NCI-H446 treated with DMSO at 0.1 percent for 48 hours (cell line): ENCODE data around the gene PLEKHG4B.
"Not testable (repeated sequence)": the region's sequence is repeated elsewhere in the genome, so short reads cannot be mapped to it uniquely, and the experiment has no call there.

ENCODE experiments used
- DNase-seq: peaks from one replicate; lab custom pipeline; 2025; lab: John Stamatoyannopoulos, UW

Gene PLEKHG4B

DNA sequence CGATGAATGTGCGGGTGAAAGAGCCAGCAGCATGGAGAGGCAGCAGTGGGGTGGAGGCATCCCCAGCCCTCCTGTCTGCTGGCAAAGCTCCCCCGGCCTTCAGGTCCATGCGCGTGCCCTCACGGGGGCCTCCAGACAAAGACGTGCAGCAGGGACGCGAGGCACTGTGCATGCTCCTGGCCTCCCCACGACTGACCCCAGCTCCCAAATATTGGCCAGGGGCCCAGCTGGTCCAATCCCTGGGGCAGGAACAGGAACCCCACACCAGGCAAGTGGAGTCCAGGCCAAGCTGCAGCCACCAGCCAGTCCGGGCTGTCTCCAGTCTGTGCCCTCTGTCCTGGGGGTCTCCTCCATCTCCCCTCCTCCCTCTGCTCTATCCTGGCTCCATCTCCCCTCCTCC lies 65.8 kb downstream of the PLEKHG4B start:
- no peak for DNase-seq

DNA sequence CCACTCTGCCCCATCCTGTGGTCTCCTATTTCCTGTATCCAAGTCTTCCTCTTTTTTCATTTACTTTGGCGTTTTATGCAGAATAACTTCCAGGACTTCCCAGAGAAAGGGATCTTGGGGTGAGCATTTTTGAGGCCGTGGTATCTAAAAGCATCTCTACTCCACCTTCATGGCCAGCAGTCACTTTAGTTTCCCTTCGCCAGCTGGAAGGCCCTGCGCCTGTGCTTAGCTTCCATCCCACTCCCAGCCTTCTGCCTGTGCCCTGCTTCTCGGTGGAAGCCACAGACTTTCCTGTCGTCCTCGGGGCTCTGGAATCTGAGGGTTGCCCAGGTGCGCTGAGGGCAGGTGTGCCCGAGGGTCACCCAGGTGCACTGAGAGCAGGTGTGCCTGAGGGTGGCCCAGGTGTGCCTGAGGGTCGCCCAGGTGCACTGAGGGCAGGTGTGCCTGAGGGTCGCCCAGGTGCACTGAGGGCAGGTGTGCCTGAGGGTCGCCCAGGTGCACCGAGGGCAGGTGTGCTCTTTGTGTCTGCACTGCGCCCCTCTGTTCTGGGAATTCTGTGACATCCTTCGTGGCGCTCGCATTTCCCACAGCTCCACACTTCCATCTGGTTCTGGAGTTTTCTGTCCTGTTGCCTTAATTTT lies 67.0 kb downstream of the PLEKHG4B start:
- no peak for DNase-seq

DNA sequence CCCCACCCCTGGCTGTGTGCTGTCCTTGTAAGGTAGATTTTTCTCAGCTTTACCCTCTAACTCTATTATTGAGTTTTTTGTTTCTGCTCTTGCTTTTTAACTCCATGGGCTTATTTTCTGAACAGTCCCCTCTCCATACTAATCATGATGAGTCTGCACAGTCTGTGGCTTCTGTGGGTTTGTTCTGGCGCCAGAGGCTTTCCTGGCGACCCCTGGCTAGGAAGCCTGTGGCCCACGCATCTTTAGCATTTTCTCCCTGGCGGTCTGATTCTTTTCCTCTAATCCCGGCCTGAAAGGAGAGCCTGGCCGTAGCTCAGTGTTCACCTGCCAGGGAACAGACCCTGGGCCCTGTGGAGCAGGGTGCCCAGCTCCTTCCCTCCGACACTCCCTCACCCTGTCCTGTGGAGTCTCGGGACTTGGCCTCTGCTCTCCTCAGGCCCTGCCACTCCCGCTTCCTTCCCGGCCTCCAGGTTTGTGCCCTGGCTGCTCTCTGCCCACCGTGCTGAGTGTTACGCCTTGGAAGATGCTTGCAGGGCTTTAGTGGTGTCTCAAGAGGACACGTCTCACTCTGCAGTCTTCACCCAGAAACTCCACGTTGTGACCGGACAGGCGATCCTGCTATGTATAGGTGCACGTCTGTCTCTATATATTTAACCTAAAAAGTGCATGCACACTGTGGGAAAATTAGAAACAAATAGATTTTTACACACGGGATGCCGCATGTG lies 67.6 kb downstream of the PLEKHG4B start:
- no peak for DNase-seq

DNA sequence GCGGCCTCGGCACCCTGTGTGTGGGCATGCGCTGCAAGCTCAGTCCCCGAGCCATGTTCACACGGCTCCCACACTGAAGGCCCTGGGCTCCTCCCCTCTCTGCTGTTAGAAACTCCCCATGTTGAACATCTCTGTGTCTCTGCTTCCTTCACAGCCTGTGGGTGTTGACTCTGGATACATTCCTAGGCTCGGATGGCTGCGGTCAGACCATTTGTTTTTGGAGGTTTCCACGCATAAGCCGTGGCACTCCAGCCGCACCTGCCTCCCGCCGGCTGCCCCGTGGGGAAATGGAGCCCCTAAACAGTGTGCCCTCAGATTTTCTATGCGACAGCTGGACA lies 68.2 kb downstream of the PLEKHG4B start:
- no peak for DNase-seq

DNA sequence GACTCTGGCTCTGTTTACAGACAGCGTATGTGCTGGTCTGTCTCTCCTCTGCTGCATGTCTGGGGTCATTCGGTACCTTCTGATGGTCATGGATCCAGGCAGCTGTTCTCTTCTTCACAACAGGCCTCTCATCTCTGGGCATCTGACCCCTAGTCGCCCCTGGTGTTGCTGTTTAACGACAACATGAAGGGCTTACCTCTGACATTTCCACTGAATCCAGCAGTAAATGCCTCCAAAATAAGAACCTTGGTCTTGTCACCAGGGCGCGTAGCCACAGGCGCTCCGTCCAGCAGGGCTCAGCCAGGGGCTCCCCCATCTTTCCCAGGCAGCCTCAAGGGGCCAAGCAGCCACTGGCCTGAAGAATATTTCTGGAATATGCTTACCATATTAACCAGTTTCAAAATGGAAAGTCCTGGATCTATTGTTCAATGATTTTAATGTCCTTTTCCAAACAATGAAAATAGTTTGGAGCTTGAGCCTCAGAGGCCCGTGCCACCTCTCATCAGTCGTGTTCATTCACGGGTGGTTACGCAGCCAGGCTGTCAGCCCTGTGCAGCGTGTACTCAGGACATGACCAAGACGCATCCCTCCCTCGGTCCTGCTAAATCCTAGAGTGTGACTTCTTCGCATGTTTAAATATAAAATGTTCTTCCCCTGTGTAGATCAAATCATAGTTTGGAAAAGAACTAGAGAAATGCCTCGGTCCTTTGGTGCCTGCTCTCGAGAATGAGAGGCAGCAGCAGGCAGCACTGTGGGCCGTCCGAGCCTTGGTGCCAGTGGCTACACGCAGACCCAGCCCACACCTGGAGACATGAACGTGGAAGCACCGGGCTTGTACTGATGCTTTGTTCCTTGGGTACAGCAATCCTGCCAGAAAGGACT lies 69.2 kb downstream of the PLEKHG4B start:
- no peak for DNase-seq

DNA sequence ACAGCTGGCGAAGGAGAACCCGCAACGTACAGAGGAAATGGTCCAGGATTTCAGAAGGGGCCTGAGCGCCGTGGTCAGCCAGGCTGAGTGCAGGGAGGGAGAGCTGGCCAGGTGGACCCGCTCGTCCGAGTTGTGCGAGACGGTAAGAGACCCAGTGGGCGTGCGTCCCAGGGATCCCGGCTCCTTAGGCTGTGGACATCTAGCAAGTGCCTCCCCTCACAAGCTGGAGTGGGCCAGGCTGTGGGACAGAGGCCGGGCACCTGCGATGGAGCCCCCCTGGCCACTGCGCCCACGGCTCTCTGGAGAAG lies 69.8 kb downstream of the PLEKHG4B start:
- DNase-seq = no peak

DNA sequence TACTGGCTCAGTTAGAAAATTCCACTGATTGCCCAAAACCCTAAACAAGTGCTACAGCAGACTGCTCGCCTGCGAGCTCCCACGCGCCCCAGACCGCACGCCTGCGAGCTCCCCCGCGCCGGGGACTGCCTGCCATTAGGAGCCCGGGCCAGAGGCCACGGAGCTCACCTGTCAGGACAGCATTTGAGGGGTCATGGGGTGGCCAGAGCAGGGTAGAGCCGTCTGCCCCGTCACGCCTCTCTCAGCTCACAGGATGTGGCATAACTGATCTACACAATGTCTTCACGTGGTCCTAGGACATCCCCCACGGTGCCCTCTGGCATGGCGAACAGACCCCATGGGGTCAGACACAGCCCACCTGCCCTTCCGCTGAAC lies 70.2 kb downstream of the PLEKHG4B start:
- DNase-seq = no peak

DNA sequence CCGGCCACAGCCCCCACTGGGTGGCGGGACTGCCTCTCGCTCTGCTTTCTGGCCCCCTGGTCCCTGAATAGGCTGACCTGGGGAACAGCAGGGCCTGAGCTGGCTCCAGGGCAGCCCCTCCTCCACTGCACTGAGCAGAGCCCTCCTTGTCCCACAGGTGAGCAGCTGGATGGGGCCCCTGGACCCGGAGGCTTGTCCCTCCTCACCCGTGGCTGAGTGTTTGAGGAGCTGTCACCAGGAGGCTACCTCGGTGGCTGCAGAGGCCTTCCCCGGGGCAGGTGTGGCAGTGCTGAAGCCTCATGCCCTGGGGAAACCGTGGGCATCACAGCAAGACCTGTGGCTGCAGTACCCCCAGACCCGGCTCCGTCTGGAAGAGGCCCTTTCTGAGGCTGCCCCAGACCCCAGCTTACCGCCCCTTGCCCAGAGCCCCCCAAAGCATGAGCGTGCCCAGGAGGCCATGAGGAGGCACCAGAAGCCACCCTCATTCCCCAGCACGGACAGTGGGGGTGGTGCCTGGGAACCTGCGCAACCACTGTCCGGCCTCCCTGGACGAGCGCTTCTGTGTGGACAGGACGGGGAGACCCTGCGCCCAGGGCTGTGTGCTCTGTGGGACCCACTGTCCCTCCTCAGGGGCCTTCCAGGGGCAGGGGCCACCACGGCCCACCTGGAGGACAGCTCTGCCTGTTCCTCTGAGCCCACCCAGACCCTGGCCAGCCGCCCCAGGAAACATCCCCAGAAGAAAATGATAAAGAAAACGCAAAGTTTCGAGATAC lies 70.8 kb downstream of the PLEKHG4B start:
- DNase-seq = no peak

DNA sequence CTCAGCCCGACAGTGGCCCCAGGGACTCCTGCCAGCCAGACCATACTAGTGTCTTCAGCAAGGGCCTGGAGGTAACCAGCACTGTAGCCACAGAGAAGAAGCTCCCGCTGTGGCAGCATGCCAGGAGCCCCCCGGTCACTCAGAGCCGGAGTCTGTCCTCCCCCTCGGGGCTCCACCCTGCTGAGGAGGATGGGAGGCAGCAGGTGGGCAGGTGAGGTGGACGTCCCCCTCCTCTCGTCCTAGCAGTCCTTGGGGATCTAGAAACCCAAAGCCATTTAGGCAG lies 71.3 kb downstream of the PLEKHG4B start:
- no peak for DNase-seq

DNA sequence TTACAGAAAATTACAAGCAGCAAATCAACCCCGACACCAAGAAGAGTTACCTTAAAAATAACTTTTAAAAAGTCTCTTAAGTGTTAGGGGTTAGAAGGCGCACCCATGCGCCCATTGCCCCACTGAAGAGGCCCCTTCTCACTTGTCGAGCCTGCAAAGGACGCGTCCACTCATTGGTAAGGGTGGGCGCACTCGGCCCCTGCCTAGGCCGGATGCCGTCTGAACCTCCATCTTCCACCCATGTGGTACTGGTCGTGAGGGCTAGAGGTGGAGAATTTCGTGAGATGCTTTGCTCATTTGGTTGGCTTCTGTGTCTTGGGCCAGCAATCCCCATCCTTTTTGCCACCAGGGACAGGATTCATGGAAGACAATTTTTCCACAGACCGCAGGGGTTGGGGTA lies 71.9 kb downstream of the PLEKHG4B start:
- no peak for DNase-seq

DNA sequence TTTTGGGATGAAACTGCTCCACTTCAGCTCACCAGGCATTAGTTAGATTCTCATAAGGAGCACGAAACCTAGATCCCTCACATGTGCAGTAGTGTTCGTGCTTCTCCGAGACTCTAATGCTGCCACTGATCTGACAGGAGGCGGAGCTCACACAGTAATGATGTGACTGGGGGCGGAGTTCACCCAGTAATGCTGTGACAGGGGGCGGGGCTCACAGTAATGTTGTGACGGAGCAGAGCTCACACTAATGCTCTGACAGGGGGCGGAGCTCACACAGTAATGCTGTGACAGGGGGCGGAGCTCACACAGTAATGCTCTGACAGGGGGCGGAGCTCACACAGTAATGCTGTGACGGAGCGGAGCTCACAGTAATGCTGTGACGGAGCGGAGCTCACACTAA lies 72.3 kb downstream of the PLEKHG4B start:
- DNase-seq = no peak

DNA sequence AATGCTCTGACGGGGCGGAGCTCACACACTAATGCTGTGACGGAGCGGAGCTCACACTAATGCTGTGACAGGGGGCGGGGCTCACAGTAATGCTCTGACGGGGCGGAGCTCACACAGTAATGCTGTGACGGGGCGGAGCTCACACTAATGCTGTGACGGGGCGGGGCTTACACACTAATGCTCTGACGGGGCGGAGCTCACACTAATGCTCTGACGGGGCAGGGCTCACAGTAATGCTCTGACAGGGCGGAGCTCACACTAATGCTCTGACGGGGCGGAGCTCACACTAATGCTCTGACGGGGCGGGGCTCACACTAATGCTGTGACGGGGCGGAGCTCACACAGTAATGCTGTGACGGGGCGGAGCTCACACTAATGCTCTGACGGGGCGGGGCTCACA lies 72.8 kb downstream of the PLEKHG4B start:
- DNase-seq = not testable (repeated sequence)

DNA sequence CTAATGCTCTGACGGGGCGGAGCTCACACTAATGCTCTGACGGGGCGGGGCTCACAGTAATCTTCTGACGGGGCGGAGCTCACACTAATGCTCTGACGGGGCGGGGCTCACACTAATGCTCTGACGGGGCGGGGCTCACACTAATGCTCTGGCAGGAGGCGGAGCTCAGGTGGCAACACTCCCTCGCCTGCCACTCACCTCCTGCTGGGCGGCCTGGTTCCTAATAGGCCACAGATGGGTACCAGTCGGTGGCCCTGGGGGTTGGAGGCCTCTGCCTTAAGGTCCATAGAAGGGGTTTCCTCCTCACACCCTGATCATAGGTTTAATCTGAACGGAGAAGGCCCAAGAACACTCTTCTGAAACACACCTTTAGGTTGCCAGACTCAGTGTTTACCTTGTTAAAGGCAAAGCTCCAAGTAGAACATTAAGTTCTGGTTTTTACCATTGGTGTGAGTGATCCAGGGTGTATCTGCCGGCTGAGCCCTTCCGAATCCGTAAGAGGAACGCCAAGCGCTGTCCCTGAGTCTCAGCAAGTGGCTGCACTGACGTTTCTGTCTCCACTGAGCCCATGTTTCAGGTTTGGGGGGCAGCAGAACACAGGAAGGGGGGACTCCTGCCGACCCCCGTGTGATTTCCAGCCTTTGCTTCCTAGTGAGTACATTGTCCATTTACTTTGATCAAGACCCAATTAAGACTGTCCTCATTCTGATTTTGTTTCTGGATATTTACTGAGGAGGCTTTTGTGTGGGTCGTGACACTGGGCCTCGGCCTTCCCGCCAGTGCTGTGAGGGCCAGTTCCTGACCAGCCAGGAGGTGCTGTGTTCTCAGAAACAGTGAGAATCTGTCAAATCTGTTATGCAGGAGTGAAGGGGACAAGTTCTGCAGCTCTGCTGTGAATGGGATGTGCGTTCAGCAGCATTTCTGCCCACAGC lies 74.7 kb downstream of the PLEKHG4B start:
- DNase-seq = no peak

DNA sequence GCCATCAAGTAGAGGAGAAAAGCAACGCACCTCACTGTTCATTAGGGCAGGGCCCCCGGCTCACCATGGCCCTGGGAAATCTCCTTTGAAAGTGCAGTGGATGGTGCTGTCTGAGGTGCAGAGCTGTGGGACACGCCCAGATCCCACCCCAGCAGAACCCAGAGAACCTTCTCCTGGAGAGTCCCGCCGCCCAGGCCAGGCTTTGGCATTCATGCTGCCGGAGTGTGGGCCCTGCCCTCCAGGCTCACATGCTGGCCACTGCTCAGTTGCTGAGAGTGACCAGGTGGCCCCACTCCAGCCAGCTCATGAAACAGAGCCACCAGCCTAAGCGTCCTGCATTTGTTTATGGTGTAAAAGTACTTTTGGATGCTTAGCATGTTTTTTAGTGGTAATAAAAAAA lies 75.5 kb downstream of the PLEKHG4B start:
- DNase-seq = no peak

DNA sequence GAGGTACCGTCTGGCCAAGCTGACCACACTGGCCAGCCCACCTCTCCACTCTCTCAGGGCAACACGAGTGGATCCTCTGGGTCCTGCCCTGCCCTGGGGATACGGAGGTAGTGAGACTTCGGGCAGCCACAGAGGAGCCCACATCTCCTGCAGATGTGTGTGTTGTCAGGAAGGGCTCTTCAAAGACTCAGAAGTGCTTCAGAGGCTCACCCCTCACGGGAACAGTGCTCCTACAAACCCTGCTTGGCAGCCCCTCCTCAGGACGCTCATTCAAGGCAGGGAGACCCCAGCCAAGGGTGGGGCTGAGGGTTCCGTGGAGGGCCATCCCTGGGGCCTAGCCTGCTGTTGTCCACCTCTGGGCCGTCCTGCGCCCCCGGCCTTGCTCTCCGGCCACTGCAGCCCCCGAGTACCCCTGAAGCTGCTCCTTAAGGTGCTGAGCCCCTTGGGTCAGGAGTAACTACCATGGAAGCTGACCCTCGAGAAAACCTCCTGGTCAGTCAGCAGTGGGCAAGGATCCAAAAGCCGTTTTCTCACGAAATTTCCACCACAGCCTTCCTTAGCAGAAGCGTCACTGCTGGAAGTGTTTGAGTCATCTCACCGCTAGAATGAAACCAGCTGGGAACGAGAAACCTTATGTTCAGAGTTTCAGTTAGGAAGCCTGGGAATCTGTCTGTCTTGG lies 76.2 kb downstream of the PLEKHG4B start:
- no peak for DNase-seq

DNA sequence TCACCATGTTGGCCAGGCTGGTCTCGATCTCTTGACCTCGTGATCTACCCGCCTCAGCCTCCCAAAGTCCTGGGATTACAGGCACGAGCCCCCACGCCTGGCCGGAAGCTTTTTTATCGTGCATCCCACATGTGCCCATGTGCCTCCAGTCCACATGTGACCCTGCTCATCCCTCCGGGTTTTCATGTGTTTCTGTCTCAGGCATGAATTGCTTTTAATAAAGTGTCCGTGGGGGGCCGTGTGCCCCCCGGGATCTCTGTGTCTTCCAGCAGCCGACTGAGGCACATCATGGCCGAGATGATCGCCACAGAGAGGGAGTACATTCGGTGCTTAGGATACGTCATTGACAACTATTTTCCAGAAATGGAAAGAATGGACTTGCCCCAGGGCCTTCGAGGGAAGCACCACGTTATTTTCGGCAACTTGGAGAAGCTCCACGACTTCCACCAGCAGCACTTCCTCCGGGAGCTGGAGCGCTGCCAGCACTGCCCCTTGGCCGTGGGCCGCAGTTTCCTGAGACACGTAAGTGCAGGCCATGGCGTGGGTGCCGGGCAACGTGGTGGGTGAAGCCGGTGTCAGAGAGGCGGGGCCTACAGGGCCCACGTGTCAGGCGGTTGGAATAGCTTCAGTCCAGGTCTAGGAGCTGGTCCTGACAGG lies 77.2 kb downstream of the PLEKHG4B start:
- no peak for DNase-seq

DNA sequence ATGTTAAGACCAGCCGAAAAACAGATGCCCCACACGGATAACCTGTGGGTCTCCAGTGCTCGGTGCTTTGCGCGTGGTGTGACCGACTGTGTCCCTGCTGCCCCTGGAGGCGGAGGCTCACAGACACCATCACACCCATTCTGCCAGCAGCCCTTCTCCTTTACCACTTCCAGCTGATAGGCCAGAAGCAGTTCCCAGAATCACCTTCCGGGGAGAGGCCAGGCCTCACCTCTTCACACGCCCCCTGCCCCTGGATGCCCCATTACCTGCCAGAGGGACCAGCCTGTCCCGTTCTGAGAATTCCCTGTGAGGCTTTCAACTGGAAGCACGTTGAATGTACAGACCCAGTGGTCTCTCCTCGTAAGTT lies 77.7 kb downstream of the PLEKHG4B start:
- no peak for DNase-seq

DNA sequence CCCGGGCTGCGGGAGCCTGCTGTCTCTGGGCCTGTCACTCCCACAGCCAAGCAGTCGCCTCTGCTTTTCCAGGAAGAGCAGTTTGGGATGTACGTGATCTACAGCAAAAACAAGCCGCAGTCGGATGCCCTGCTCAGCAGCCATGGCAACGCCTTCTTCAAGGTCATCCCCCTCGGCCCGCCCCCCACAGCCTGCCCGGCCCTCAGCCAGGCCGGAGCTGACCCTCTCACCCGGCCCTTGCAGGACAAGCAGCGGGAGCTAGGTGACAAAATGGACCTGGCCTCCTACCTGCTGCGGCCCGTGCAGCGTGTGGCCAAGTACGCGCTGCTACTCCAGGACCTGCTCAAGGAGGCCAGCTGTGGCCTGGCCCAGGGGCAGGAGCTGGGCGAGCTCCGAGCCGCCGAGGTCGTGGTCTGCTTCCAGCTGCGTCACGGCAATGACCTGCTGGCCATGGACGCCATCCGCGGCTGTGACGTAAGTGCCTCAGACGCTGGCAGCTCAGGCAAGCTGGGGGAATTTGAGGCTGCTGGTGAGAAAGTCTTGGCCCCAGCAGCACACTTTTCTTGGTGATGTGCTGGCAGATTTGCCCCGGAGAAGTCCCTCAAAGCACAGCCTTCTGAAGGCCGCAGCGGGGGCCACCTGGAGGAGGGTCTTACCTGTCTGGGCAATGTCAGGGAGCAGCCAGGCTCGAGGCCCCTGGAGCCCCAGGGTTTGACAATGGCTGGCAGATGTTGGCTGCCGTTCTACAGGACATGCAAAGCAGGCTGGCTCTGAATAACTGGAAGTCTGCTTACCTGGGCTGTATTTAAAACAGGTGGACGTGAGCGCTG lies 79.2 kb downstream of the PLEKHG4B start:
- DNase-seq = no peak

DNA sequence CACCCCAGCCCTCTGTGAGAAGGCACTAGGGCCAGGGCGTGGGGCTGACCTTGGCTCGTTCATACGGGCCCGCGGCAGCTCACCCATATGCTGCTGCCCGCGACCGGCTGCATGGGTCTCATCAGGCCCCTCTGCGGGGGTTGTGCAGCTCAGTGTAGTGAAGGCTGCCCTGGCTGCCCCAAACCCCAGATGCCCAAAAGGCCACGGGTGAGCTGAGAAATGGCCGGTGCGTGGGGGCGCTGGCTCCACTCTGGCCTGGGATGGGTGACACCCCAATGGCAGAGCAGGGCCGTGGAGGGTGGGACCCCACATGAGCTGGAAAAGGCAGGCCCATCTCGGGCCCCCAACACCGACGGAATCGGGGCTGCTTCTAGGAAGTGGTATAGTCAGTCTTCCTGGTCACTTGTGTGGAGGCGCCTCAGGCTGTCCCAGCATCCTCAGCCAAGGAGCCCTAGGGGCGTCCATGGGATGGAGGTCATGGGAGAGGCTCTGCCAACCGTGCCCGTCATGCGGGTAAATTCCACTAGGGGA lies 79.9 kb downstream of the PLEKHG4B start:
- DNase-seq = no peak

DNA sequence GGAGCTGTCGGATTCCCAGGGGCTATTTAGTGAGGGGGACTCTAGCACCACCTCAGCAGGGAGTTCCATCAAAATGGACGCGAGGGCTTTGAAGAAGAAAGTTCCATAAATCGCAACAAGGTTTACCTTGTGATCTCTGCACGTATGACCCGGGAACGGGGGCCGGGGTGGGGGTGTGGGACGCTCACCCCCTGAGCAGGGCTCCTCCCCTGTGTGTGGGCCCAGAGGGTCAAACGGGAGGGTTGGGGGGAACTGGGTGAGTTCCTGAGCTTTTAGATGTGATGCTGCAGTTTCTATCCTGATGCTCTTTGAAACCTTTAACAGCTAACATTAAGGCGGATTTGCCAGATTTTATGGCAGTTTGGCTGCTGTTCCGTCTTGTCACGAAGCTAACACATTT lies 80.5 kb downstream of the PLEKHG4B start:
- DNase-seq = no peak
